Amniotic stem cell (primary cell): ENCODE results near the gene PBXIP1.
A peak's percentile ranks its signal among the peaks of the same experiment; 100 is the strongest.

ENCODE experiments used
- DNase-seq: peaks from one replicate; lab custom pipeline; 2025; lab: John Stamatoyannopoulos, UW

Gene PBXIP1

GRCh38 chr1:154955039-154955717, 721 bp downstream of the PBXIP1 start:
- DNase-seq = no peak

- DNase-seq = no peak
Measured at GRCh38 chr1:154954541-154954940, 1.4 kb downstream of the PBXIP1 start.

- DNase-seq = no peak
Measured at GRCh38 chr1:154953611-154954038, 2.3 kb downstream of the PBXIP1 start.

GRCh38 chr1:154952664-154953063, 3.2 kb downstream of the PBXIP1 start:
- no peak for DNase-seq

GRCh38 chr1:154951901-154952657, 3.8 kb downstream of the PBXIP1 start:
- DNase-seq = no peak

GRCh38 chr1:154948079-154948478, 7.8 kb downstream of the PBXIP1 start:
- no peak for DNase-seq

- DNase-seq = no peak
Measured at GRCh38 chr1:154945962-154946850, 9.7 kb downstream of the PBXIP1 start.

GRCh38 chr1:154945160-154945961, 10.5 kb downstream of the PBXIP1 start:
- DNase-seq = no peak

GRCh38 chr1:154944401-154945159, 11.3 kb downstream of the PBXIP1 start:
- no peak for DNase-seq

- DNase-seq = no peak
Measured at GRCh38 chr1:154943649-154944400, 12.1 kb downstream of the PBXIP1 start.

GRCh38 chr1:154941333-154942013, 14.4 kb downstream of the PBXIP1 start:
- DNase-seq = no peak

- DNase-seq = no peak
Measured at GRCh38 chr1:154940651-154941194, 15.2 kb downstream of the PBXIP1 start.

- no peak for DNase-seq
Measured at GRCh38 chr1:154940213-154940560, 15.7 kb downstream of the PBXIP1 start.

- DNase-seq = no peak
Measured at GRCh38 chr1:154938604-154939399, 17.1 kb downstream of the PBXIP1 start.

GRCh38 chr1:154937988-154938386, 17.9 kb downstream of the PBXIP1 start:
- DNase-seq = no peak

GRCh38 chr1:154937085-154937987, 18.6 kb downstream of the PBXIP1 start:
- DNase-seq = peak; percentile 85

GRCh38 chr1:154936555-154937084, 19.3 kb downstream of the PBXIP1 start, which contains the start of gene PMVK:
Gene PMVK (minus strand): TSS chr1:154936719. CDS start chr1:154936685, 34 bp downstream.
- peak; percentile 89 for DNase-seq
